MCF 10A (cell line): ENCODE measurements around the gene DPP6. TPM values are rescaled to one million over a fixed set of nuclear protein-coding genes. Genes with fewer than 3 reads are reported as not detected.

ENCODE experiments used
- BruUV-seq: library from RNA; stranded (reverse); fragments of 400-500 nt; replicated peaks from 2 replicates; lab custom pipeline; 2021; lab: Mats Ljungman, UMichigan
- CTCF ChIA-PET: fragments of 300-600 bp; sonication (Branson Sonifier 250); formaldehyde crosslinking; extraction: SDS; loops from one replicate; lab custom pipeline; 2021; ENCODE audit warnings: antibody characterized with exemption, inconsistent platforms; lab: Yijun Ruan, JAX
- POLR2A ChIA-PET: fragments of 300-600, 350-650 bp; sonication (Branson Sonifier 250); formaldehyde crosslinking; extraction: SDS; loops from one replicate; lab custom pipeline; 2020; ENCODE audit warnings: antibody characterized with exemption, inconsistent platforms; lab: Yijun Ruan, JAX
- DNase-seq: peaks from one replicate; pipeline ENCODE4 v3.0.0-alpha.2; 2018; ENCODE audit not compliant: unreplicated experiment
- H3K27ac Mint-ChIP-seq: one replicate; pipeline ENCODE4 v1.8.0; 2022; ENCODE audit warnings: mild to moderate bottlenecking, low read depth, mixed read lengths; ENCODE audit not compliant: unreplicated experiment
- H3K27me3 Mint-ChIP-seq: one replicate; pipeline ENCODE4 v1.8.0; 2022; ENCODE audit warnings: mixed read lengths; ENCODE audit not compliant: insufficient read depth, unreplicated experiment
- H3K36me3 Mint-ChIP-seq: one replicate; pipeline ENCODE4 v1.8.0; 2022; ENCODE audit warnings: mild to moderate bottlenecking, moderate library complexity, mixed read lengths; ENCODE audit not compliant: insufficient read depth, unreplicated experiment
- H3K4me1 Mint-ChIP-seq: one replicate; pipeline ENCODE4 v1.8.0; 2022; ENCODE audit warnings: mixed read lengths; ENCODE audit not compliant: insufficient read depth, unreplicated experiment
- H3K4me3 Mint-ChIP-seq: one replicate; pipeline ENCODE4 v1.8.0; 2022; ENCODE audit warnings: mild to moderate bottlenecking, moderate library complexity, mixed read lengths; ENCODE audit not compliant: unreplicated experiment
- H3K9me3 Mint-ChIP-seq: one replicate; pipeline ENCODE4 v1.8.0; 2022; ENCODE audit warnings: mixed read lengths; ENCODE audit not compliant: unreplicated experiment
- CTCF ChIP-seq: fragments of 200-600 bp; IDR thresholded peaks from one replicate; pipeline ENCODE4 v1.8.0; 2022; ENCODE audit warnings: antibody characterized with exemption, mild to moderate bottlenecking; ENCODE audit not compliant: unreplicated experiment
- intact Hi-C: fragments of 100-400 bp; cut with micrococcal nuclease; formaldehyde crosslinking; loops from 2 replicates; pipeline ENCODE4 v1.14.1; 2022
- total RNA-seq: library from RNA; stranded (reverse); gene quantifications from 2 replicates; pipeline ENCODE4 v1.2.3, GENCODE V29; 2022

The DPP6 gene
- total RNA-seq, 1 experiment from 2014 or later = not detected

- CTCF ChIA-PET = interaction anchor here (0.7 to 1.3 kb wide), 3 partner anchors 9 to 31 kb away, joined by 3 to 4 read pairs (median 3); no protein-coding TSS in a partner anchor
These were observed 529.2 kb downstream of the DPP6 start for GRCh38 chr7:154581251-154581890.

GRCh38 chr7:154583454-154583853, 531.3 kb downstream of the DPP6 start:
- CTCF ChIA-PET = no interaction called here
- Mint-ChIP-seq H3K36me3 (peaks cover 6% of the 10 kb centered on the region), H3K4me3 (no peak overlapping the region), H3K27me3 (no peaks in the 10 kb centered on the region), H3K9me3 (peaks cover 64% of the 10 kb centered on the region), H3K27ac (no peak overlapping the region), H3K4me1 (no peaks in the 10 kb centered on the region)
- no TSS peak for BruUV-seq
- no peak for TF ChIP-seq CTCF
- POLR2A ChIA-PET = no interaction called here
- intact Hi-C loops = no loop called here
- no peak for DNase-seq

More at GRCh38 chr7:154581251-154581890, 529.2 kb downstream of the DPP6 start:
- intact Hi-C loops = no loop called here
- no peaks in the 10 kb centered on the region for H3K4me1 Mint-ChIP-seq
- H3K27me3 Mint-ChIP-seq = no peaks in the 10 kb centered on the region
- H3K9me3 Mint-ChIP-seq = peaks cover 56% of the 10 kb centered on the region
- H3K4me3 Mint-ChIP-seq = no peak overlapping the region
- TF ChIP-seq CTCF = no peak
- no TSS peak for BruUV-seq
- H3K27ac Mint-ChIP-seq = no peak overlapping the region
- H3K36me3 Mint-ChIP-seq = peaks cover 6% of the 10 kb centered on the region
- DNase-seq = no peak
- POLR2A ChIA-PET = no interaction called here

GRCh38 chr7:154584352-154585252, 532.4 kb downstream of the DPP6 start:
- Mint-ChIP-seq H3K27ac (no peak overlapping the region), H3K4me3 (no peak overlapping the region), H3K9me3 (peaks cover 61% of the 10 kb centered on the region), H3K36me3 (peaks cover 6% of the 10 kb centered on the region), H3K4me1 (no peaks in the 10 kb centered on the region), H3K27me3 (no peaks in the 10 kb centered on the region)
- no peak for TF ChIP-seq CTCF
- CTCF ChIA-PET = interaction anchor here (0.5 to 1.8 kb wide), 12 partner anchors 9 to 195 kb away, joined by 3 to 12 read pairs (median 4); no protein-coding TSS in a partner anchor
- intact Hi-C loops = no loop called here
- no TSS peak for BruUV-seq
- DNase-seq = no peak
- POLR2A ChIA-PET = no interaction called here

- intact Hi-C loops = no loop called here
- Mint-ChIP-seq H3K4me1 (no peaks in the 10 kb centered on the region), H3K9me3 (peaks cover 56% of the 10 kb centered on the region), H3K36me3 (peaks cover under 1% of the 10 kb centered on the region), H3K4me3 (no peak overlapping the region), H3K27ac (no peak overlapping the region), H3K27me3 (no peaks in the 10 kb centered on the region)
- POLR2A ChIA-PET = no interaction called here
- CTCF ChIA-PET = interaction anchor here (1.0 kb wide), 1 partner anchor 12 kb away, joined by 4 read pairs; no protein-coding TSS in a partner anchor
- DNase-seq = no peak
- TF ChIP-seq CTCF = no peak
- no TSS peak for BruUV-seq
These were observed 535.6 kb downstream of the DPP6 start for GRCh38 chr7:154587792-154588191.
